CD14-positive monocyte (primary cell): ENCODE measurements around the gene FRS2. TPM values are rescaled to one million over a fixed set of nuclear protein-coding genes. Genes with fewer than 3 reads are reported as not detected.
"Not testable (repeated sequence)": the region's sequence is repeated elsewhere in the genome, so short reads cannot be mapped to it uniquely, and the experiment has no call there.

Experiments
- DNase-seq, 3 donors: peaks; one replicate each; pipeline ENCODE4 v3.0.0-alpha.2; 2011 to 2022
- H2AFZ ChIP-seq: 2 replicates; pipeline ENCODE4 v1.6.0; 2012; ENCODE audit warnings: mild to moderate bottlenecking, low read depth, low read length, inconsistent platforms; ENCODE audit not compliant: insufficient read depth, poor library complexity, severe bottlenecking
- H3K27ac ChIP-seq, 2 donors: 1 replicate in 1 of 2; 2 replicates in 1 of 2; pipeline ENCODE4 v1.5.1; 2012 to 2013; ENCODE audit warnings: low read length in 2 of 2, control low read depth in 1 of 2, inconsistent platforms in 1 of 2, low read depth in 1 of 2, mild to moderate bottlenecking in 1 of 2
- H3K27me3 ChIP-seq, 2 donors: one replicate each; pipeline versions ENCODE4 v1.6.0 to v1.6.1; 2011 to 2013; ENCODE audit warnings: low read length in 2 of 2; ENCODE audit not compliant: control insufficient read depth in 2 of 2, insufficient read depth in 2 of 2
- H3K36me3 ChIP-seq, 2 donors: replicated peaks in 1 of 2; 1 replicate in 1 of 2; 2 replicates in 1 of 2; pipeline versions ENCODE4 v1.5.1 to v1.6.1; 2012 to 2013; ENCODE audit warnings: low read length in 2 of 2, control low read depth in 1 of 2, inconsistent platforms in 1 of 2, mild to moderate bottlenecking in 1 of 2; ENCODE audit not compliant: insufficient read depth in 2 of 2, control insufficient read depth in 1 of 2
- H3K4me1 ChIP-seq, 2 donors: 1 replicate in 1 of 2; 2 replicates in 1 of 2; pipeline versions ENCODE4 v1.5.1 to v1.6.1; 2012 to 2013; ENCODE audit warnings: low read length in 2 of 2, control low read depth in 1 of 2, inconsistent platforms in 1 of 2, mild to moderate bottlenecking in 1 of 2, moderate library complexity in 1 of 2; ENCODE audit not compliant: insufficient read depth in 2 of 2, control insufficient read depth in 1 of 2
- H3K4me2 ChIP-seq: replicated peaks from 2 replicates; pipeline ENCODE3; 2012; ENCODE audit warnings: low read length, moderate library complexity, mild to moderate bottlenecking; ENCODE audit not compliant: poor library complexity, severe bottlenecking; ENCODE audit errors: extremely low read depth
- H3K4me3 ChIP-seq, 3 experiments: fragments of 200-600 bp in 1 of 3; sonication (generic) in 1 of 3; replicated peaks in 1 of 3; 1 replicate in 2 of 3; 2 replicates in 1 of 3; pipeline ENCODE4 v1.5.1; 2011 to 2013; ENCODE audit warnings: low read length in 3 of 3, mild to moderate bottlenecking in 3 of 3, control low read depth in 2 of 3, low read depth in 2 of 3, inconsistent platforms in 1 of 3, moderate library complexity in 1 of 3
- H3K79me2 ChIP-seq: 2 replicates; pipeline ENCODE4 v1.6.0; 2012; ENCODE audit warnings: mild to moderate bottlenecking, control low read depth, inconsistent platforms, low read length, moderate library complexity; ENCODE audit not compliant: insufficient read depth
- H3K9ac ChIP-seq: 2 replicates; pipeline ENCODE4 v1.6.0; 2017; ENCODE audit warnings: low read length, mild to moderate bottlenecking; ENCODE audit not compliant: insufficient read depth, poor library complexity, severe bottlenecking
- H3K9me3 ChIP-seq, 2 donors: replicated peaks in 1 of 2; 1 replicate in 1 of 2; 2 replicates in 1 of 2; pipeline versions ENCODE4 v1.5.1 to v1.6.1; 2012 to 2013; ENCODE audit warnings: low read length in 2 of 2, control low read depth in 1 of 2; ENCODE audit not compliant: control insufficient read depth in 1 of 2, insufficient read depth in 1 of 2
- H4K20me1 ChIP-seq: 2 replicates; pipeline ENCODE4 v1.6.0; 2012; ENCODE audit warnings: mild to moderate bottlenecking, low read length, control low read depth, moderate library complexity; ENCODE audit not compliant: insufficient read depth
- H3K27ac Mint-ChIP-seq, 7 donors: one replicate each; pipeline ENCODE4 v1.8.0; 2020; ENCODE audit warnings: mild to moderate bottlenecking in 7 of 7, mixed read lengths in 7 of 7, moderate library complexity in 6 of 7, inconsistent platforms in 2 of 7
- H3K27me3 Mint-ChIP-seq, 3 donors: one replicate each; pipeline ENCODE4 v1.8.0; 2021 to 2022; ENCODE audit warnings: low read depth in 3 of 3, mild to moderate bottlenecking in 3 of 3, mixed read lengths in 3 of 3, moderate library complexity in 3 of 3, inconsistent platforms in 1 of 3
- H3K36me3 Mint-ChIP-seq, 2 donors: one replicate each; pipeline ENCODE4 v1.8.0; 2020; ENCODE audit warnings: mixed read lengths in 2 of 2, inconsistent platforms in 1 of 2, mild to moderate bottlenecking in 1 of 2
- H3K4me1 Mint-ChIP-seq: one replicate; pipeline ENCODE4 v1.8.0; 2020; ENCODE audit warnings: mild to moderate bottlenecking, mixed read lengths
- H3K4me3 Mint-ChIP-seq, 2 donors: one replicate each; pipeline ENCODE4 v1.8.0; 2020; ENCODE audit warnings: mild to moderate bottlenecking in 2 of 2, mixed read lengths in 2 of 2, moderate library complexity in 1 of 2
- H3K9me3 Mint-ChIP-seq, 7 donors: one replicate each; pipeline ENCODE4 v1.8.0; 2020 to 2022; ENCODE audit warnings: mixed read lengths in 7 of 7, mild to moderate bottlenecking in 6 of 7, moderate library complexity in 6 of 7, inconsistent platforms in 2 of 7
- WGBS: methylation state at CpG from one replicate; pipeline ENCODE4 v1.1.5; 2013; ENCODE audit warnings: missing lambda C conversion rate; ENCODE audit not compliant: insufficient coverage; 5-methylcytosine and 5-hydroxymethylcytosine counted together
- intact Hi-C, 2 donors: fragments of 100-400 bp; cut with micrococcal nuclease; formaldehyde crosslinking; loops; one replicate each; pipeline versions ENCODE4 v1.15.0 to v1.15.1; 2023
- polyA plus RNA-seq, 3 donors: library from polyadenylated mRNA; depleted of rRNA in 1 of 3; unstranded in 2 of 3; stranded (reverse) in 1 of 3; fragments of 300-500 nt in 2 of 3; fragments of >200 nt in 1 of 3; fragmentation: Illumina TruSeq in 2 of 3; gene quantifications; 1 replicate in 2 of 3; 2 replicates in 1 of 3; pipeline ENCODE4 v1.2.3, GENCODE V29; 2012 to 2021
- TF ChIP-seq, protein P1 (sequence below): fragments of 200-600 bp; IDR thresholded peaks from one replicate; pipeline ENCODE4 v1.8.0; 2022; ENCODE audit warnings: antibody characterized with exemption, mild to moderate bottlenecking

FRS2 gene
- polyA plus RNA-seq, 3 donors: 6.8 to 13.6 (median 13.0) TPM

GRCh38 chr12:69604275-69604674 lies 134.1 kb downstream of the FRS2 start:
- H3K36me3 ChIP-seq: peaks cover 35 to 43% of the 10 kb centered on the region in 2 donors
- DNase-seq, H4K20me1 ChIP-seq, H3K27ac Mint-ChIP-seq, H3K79me2 ChIP-seq, H2AFZ ChIP-seq, intact Hi-C loops, H3K9me3 Mint-ChIP-seq, H3K9me3 ChIP-seq, H3K27me3 Mint-ChIP-seq, H3K4me3 Mint-ChIP-seq, H3K27me3 ChIP-seq, H3K27ac ChIP-seq, H3K9ac ChIP-seq, H3K4me1 ChIP-seq, H3K4me3 ChIP-seq, H3K4me2 ChIP-seq: not testable (repeated sequence)
- WGBS: no CpG with 5 or more reads among the region's 3 CpGs
- Mint-ChIP-seq H3K4me1 (peaks cover 13% of the 10 kb centered on the region), H3K36me3 (peaks cover 37 to 42% of the 10 kb centered on the region in 2 donors)

- Mint-ChIP-seq H3K27me3 (peaks cover 0 to 2% (median 1%) of the 10 kb centered on the region in 3 donors), H3K9me3 (peaks cover 0 to 3% (median 1%) of the 10 kb centered on the region in 7 donors), H3K4me3 (no peak overlapping the region), H3K27ac (no peak overlapping the region), H3K36me3 (peaks cover 5% of the 10 kb centered on the region in 2 donors), H3K4me1 (peaks cover 13% of the 10 kb centered on the region)
- Histone ChIP-seq H3K4me3 (no peak overlapping the region), H3K36me3 (peaks cover 4 to 5% of the 10 kb centered on the region in 2 donors), H2AFZ (peak overlapping the region; percentile 19), H3K27me3 (no peaks in the 10 kb centered on the region), H3K79me2 (no peaks in the 10 kb centered on the region), H3K4me1 (peaks cover 4 to 8% of the 10 kb centered on the region in 2 donors), H4K20me1 (no peaks in the 10 kb centered on the region), H3K9ac (no peak overlapping the region), H3K9me3 (no peaks in the 10 kb centered on the region), H3K4me2 (no peak overlapping the region), H3K27ac (no peak overlapping the region)
- TF ChIP-seq, protein P1, sequence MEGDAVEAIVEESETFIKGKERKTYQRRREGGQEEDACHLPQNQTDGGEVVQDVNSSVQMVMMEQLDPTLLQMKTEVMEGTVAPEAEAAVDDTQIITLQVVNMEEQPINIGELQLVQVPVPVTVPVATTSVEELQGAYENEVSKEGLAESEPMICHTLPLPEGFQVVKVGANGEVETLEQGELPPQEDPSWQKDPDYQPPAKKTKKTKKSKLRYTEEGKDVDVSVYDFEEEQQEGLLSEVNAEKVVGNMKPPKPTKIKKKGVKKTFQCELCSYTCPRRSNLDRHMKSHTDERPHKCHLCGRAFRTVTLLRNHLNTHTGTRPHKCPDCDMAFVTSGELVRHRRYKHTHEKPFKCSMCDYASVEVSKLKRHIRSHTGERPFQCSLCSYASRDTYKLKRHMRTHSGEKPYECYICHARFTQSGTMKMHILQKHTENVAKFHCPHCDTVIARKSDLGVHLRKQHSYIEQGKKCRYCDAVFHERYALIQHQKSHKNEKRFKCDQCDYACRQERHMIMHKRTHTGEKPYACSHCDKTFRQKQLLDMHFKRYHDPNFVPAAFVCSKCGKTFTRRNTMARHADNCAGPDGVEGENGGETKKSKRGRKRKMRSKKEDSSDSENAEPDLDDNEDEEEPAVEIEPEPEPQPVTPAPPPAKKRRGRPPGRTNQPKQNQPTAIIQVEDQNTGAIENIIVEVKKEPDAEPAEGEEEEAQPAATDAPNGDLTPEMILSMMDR: no peak
- peak in 1 of 3 donors; percentile 7 for DNase-seq
- no CpG with 5 or more reads among the region's 2 CpGs for WGBS
- intact Hi-C loops: no loop called here
Measured at GRCh38 chr12:69608114-69608513, 137.9 kb downstream of the FRS2 start.
